DND-41 (cell line): ENCODE measurements around the gene BTBD7.

ENCODE experiments used
- ATAC-seq: fragments of 200-7000 bp; cut with Tn5 transposase; 3 replicates; pipeline ENCODE4 v1.9.1; 2021; ENCODE audit warnings: low read depth; ENCODE audit not compliant: insufficient read depth
- DNase-seq: peaks from one replicate; pipeline ENCODE4 v3.0.0-alpha.2; 2020
- H2AFZ ChIP-seq: 2 replicates; pipeline ENCODE4 v1.6.0; 2012; ENCODE audit warnings: low read depth, low read length
- H3K27ac ChIP-seq: 2 replicates; pipeline ENCODE4 v1.5.1; 2012; ENCODE audit warnings: low read length, inconsistent platforms
- H3K27me3 ChIP-seq: fragments of 200-600 bp; sonication (generic); 2 replicates; pipeline ENCODE4 v1.6.0; 2012; ENCODE audit warnings: low read length, mild to moderate bottlenecking, inconsistent platforms; ENCODE audit not compliant: insufficient read depth, poor library complexity
- H3K36me3 ChIP-seq: 2 replicates; pipeline ENCODE4 v1.5.1; 2012; ENCODE audit warnings: low read length, inconsistent platforms; ENCODE audit not compliant: insufficient read depth
- H3K4me1 ChIP-seq: 2 replicates; pipeline ENCODE4 v1.5.1; 2012; ENCODE audit warnings: mild to moderate bottlenecking, low read length; ENCODE audit not compliant: insufficient read depth
- H3K4me2 ChIP-seq: 2 replicates; pipeline ENCODE4 v1.6.0; 2012; ENCODE audit warnings: mild to moderate bottlenecking, moderate library complexity, low read length, inconsistent platforms; ENCODE audit not compliant: insufficient read depth
- H3K4me3 ChIP-seq, 2 experiments: fragments of 200-600 bp in 1 of 2; shearing (Covaris generic) in 1 of 2; 2 replicates each; pipeline ENCODE4 v1.5.1; 2012 to 2016; ENCODE audit warnings: inconsistent platforms in 2 of 2, low read length in 2 of 2, mild to moderate bottlenecking in 2 of 2, low read depth in 1 of 2, moderate library complexity in 1 of 2
- H3K79me2 ChIP-seq: 2 replicates; pipeline ENCODE4 v1.6.0; 2012; ENCODE audit warnings: low read length, inconsistent platforms; ENCODE audit not compliant: insufficient read depth
- H3K9ac ChIP-seq: 2 replicates; pipeline ENCODE4 v1.6.0; 2012; ENCODE audit warnings: low read depth, mild to moderate bottlenecking, inconsistent platforms, low read length, moderate library complexity
- H3K9me3 ChIP-seq: 2 replicates; pipeline ENCODE4 v1.5.1; 2012; ENCODE audit warnings: low read length, moderate library complexity, mild to moderate bottlenecking, inconsistent platforms; ENCODE audit not compliant: insufficient read depth, severe bottlenecking
- H4K20me1 ChIP-seq: 2 replicates; pipeline ENCODE4 v1.6.0; 2012; ENCODE audit warnings: low read length; ENCODE audit not compliant: insufficient read depth
- EZH2 ChIP-seq: IDR thresholded peaks from 3 replicates; pipeline ENCODE4 v1.6.1; 2012; ENCODE audit warnings: borderline replicate concordance, low read depth, mild to moderate bottlenecking, moderate library complexity, low read length, inconsistent platforms; ENCODE audit not compliant: severe bottlenecking
- TF ChIP-seq, protein P1 (sequence below): IDR thresholded peaks from 2 replicates; pipeline ENCODE4 v1.5.1; 2012; ENCODE audit warnings: borderline replicate concordance, low read length, moderate library complexity, mild to moderate bottlenecking; ENCODE audit not compliant: poor library complexity, severe bottlenecking; ENCODE audit errors: extremely low read depth

The BTBD7 gene

DNA sequence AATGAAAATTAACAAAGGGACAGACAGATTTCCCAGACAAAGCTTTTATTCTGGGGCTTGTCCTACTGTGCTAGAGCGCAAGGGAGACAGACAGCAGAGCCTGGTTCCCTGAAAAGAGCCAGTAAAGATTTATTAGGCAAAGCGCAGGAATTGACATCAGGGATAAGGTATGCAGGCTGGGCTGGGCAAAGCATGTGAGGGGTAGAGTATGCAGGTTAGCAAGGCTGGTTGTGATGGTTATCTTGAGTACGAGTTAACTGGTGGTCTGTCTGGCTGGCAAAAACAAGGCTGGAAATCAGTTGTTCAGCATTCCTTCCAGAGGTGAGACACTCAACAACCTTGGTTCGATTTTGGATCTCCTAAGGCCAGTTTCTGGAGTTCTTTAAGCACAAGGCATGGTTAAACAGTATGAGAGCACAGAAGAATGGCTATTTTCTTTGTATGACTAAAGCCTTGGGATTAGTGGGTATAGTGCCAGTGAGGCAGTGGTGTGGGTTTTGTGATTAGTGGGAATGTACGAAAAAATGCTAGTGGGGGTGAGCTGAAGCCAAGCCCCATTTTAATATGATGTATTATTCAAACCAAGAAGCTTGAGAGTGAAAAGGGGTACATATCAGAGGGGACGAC lies 30.9 kb downstream of the BTBD7 start:
- Histone ChIP-seq H3K4me3 (no peak overlapping the region), H3K9ac (no peak overlapping the region), H3K36me3 (no peaks in the 10 kb centered on the region), H2AFZ (no peak overlapping the region), H3K27ac (no peak overlapping the region), H4K20me1 (peaks cover 37% of the 10 kb centered on the region), H3K27me3 (no peaks in the 10 kb centered on the region), H3K4me2 (no peak overlapping the region), H3K79me2 (peaks cover 61% of the 10 kb centered on the region), H3K9me3 (no peaks in the 10 kb centered on the region), H3K4me1 (no peaks in the 10 kb centered on the region)
- ATAC-seq (no peak), DNase-seq (no peak)
- TF ChIP-seq EZH2, result no peak
- TF ChIP-seq, protein P1, sequence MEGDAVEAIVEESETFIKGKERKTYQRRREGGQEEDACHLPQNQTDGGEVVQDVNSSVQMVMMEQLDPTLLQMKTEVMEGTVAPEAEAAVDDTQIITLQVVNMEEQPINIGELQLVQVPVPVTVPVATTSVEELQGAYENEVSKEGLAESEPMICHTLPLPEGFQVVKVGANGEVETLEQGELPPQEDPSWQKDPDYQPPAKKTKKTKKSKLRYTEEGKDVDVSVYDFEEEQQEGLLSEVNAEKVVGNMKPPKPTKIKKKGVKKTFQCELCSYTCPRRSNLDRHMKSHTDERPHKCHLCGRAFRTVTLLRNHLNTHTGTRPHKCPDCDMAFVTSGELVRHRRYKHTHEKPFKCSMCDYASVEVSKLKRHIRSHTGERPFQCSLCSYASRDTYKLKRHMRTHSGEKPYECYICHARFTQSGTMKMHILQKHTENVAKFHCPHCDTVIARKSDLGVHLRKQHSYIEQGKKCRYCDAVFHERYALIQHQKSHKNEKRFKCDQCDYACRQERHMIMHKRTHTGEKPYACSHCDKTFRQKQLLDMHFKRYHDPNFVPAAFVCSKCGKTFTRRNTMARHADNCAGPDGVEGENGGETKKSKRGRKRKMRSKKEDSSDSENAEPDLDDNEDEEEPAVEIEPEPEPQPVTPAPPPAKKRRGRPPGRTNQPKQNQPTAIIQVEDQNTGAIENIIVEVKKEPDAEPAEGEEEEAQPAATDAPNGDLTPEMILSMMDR, result no peak

DNA sequence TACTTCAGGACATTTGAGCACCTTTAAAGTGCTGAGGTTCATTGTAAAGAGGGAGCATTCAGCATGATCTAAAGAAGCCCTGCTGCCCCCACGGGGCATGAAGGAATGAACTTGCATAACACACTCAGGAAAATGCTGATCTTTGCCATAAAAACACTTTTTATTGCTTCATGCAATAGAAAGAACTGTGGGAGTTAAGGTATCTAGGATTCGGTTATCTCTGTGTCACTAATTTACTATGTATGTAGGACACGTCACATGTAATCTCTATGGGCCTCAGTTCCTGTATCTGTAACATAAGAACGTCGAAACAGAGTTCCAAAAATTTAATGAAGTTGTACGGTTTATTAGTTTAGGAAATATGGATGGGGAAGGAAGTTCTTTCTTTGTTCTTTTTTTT lies 33.0 kb downstream of the BTBD7 start:
- DNase-seq (no peak), ATAC-seq (no peak)
- H3K4me1 ChIP-seq, result no peaks in the 10 kb centered on the region
- H2AFZ ChIP-seq, result no peak overlapping the region
- H3K27ac ChIP-seq, result no peak overlapping the region
- no peak overlapping the region for H3K4me3 ChIP-seq
- H3K79me2 ChIP-seq, result peaks cover 60% of the 10 kb centered on the region
- no peaks in the 10 kb centered on the region for H3K36me3 ChIP-seq
- H3K9me3 ChIP-seq, result no peaks in the 10 kb centered on the region
- H4K20me1 ChIP-seq, result peaks cover 37% of the 10 kb centered on the region
- TF ChIP-seq EZH2, result no peak
- TF ChIP-seq, protein P1, result no peak
- no peak overlapping the region for H3K9ac ChIP-seq
- H3K4me2 ChIP-seq, result no peak overlapping the region
- no peaks in the 10 kb centered on the region for H3K27me3 ChIP-seq

DNA sequence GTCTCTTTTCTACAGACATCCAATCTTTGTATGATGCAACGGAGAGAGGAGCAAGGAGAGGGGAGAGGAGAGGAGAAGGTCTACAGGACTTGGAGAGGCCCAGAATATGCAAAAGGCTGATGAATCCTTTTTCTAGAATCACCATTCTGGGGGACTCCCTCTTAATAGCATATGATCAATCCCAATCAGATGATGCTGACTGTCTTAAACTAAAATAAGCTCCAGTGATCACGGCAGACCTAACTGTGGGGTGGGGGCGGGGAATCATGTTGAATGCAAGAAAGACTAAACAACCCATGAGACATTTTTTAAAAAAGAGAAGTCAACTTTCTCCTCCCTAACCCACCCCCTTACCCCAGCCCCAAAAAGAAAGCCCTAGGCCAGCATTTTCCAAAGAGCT lies 33.4 kb downstream of the BTBD7 start:
- no peak for ATAC-seq
- no peak for DNase-seq
- Histone ChIP-seq H3K27ac (no peak overlapping the region), H3K4me3 (no peak overlapping the region), H3K27me3 (no peaks in the 10 kb centered on the region), H3K4me1 (no peaks in the 10 kb centered on the region), H4K20me1 (peaks cover 37% of the 10 kb centered on the region), H3K79me2 (peaks cover 59% of the 10 kb centered on the region), H3K4me2 (no peak overlapping the region), H3K9ac (no peak overlapping the region), H3K36me3 (peaks cover 3% of the 10 kb centered on the region; the same call in 1 of the 2 replicates), H2AFZ (no peak overlapping the region), H3K9me3 (no peaks in the 10 kb centered on the region)
- TF ChIP-seq, protein P1, result no peak
- no peak for TF ChIP-seq EZH2
